Gastroesophageal sphincter (tissue), 4 donors: ENCODE measurements around the gene FAM193B. TPM values are rescaled to one million over a fixed set of nuclear protein-coding genes. Genes with fewer than 3 reads are reported as not detected.

Source experiments
- ATAC-seq: fragments of 150-250 bp; one replicate; pipeline ENCODE4 v1.9.1; 2016; ENCODE audit warnings: mild to moderate bottlenecking, moderate library complexity
- H3K27ac ChIP-seq, 4 donors: fragments of 200-600 bp; sonication (generic) in 3 of 4; 1 replicate in 3 of 4; 2 replicates in 1 of 4; pipeline ENCODE4 v1.5.1; 2016 to 2019
- H3K27me3 ChIP-seq: fragments of 200-600 bp; sonication (generic); one replicate; pipeline ENCODE4 v1.5.1; 2019
- H3K36me3 ChIP-seq, 2 donors: fragments of 200-600 bp; sonication (generic); one replicate each; pipeline ENCODE4 v1.5.1; 2019; ENCODE audit warnings: control low read depth in 1 of 2
- H3K4me1 ChIP-seq, 3 donors: fragments of 200-600 bp; sonication (generic); 1 replicate in 2 of 3; 2 replicates in 1 of 3; pipeline ENCODE4 v1.5.1; 2016 to 2019; ENCODE audit warnings: control low read depth in 2 of 3
- H3K4me3 ChIP-seq, 2 donors: fragments of 200-600 bp; sonication (generic); one replicate each; pipeline ENCODE4 v1.5.1; 2019; ENCODE audit warnings: mild to moderate bottlenecking in 1 of 2, moderate library complexity in 1 of 2
- H3K9me3 ChIP-seq, 3 donors: fragments of 200-600 bp; sonication (generic); one replicate each; pipeline ENCODE4 v1.5.1; 2017 to 2019; ENCODE audit warnings: control low read depth in 2 of 3
- CTCF ChIP-seq, 4 experiments: fragments of 200-600 bp in 2 of 4; fragments of 450-650 bp in 2 of 4; sonication (generic) in 1 of 4; IDR thresholded peaks; one replicate each; pipeline ENCODE4 v1.5.1; 2017 to 2019; ENCODE audit warnings: antibody characterized with exemption in 4 of 4, mild to moderate bottlenecking in 2 of 4, moderate library complexity in 2 of 4
- EP300 ChIP-seq: sonication (generic); formaldehyde crosslinking; IDR thresholded peaks from one replicate; pipeline ENCODE4 v1.6.1; 2017; ENCODE audit warnings: antibody characterized with exemption, mild to moderate bottlenecking
- POLR2A ChIP-seq, 2 donors: fragments of 450-650 bp; IDR thresholded peaks; one replicate each; pipeline ENCODE4 v1.6.1; 2017; ENCODE audit warnings: antibody characterized with exemption in 2 of 2, mild to moderate bottlenecking in 2 of 2, moderate library complexity in 1 of 2
- POLR2AphosphoS5 ChIP-seq: sonication (generic); formaldehyde crosslinking; IDR thresholded peaks from one replicate; pipeline ENCODE4 v1.6.1; 2017; ENCODE audit warnings: antibody characterized with exemption
- WGBS, 2 donors: methylation state at CpG; one replicate each; pipeline ENCODE4 v1.1.5; 2018; ENCODE audit warnings: low coverage in 1 of 2; 5-methylcytosine and 5-hydroxymethylcytosine counted together
- total RNA-seq, 4 donors: library from RNA; depleted of rRNA; stranded (reverse); fragments of >200 nt; gene quantifications; one replicate each; pipeline ENCODE4 v1.1.0, GENCODE V29; 2016

The FAM193B gene
- total RNA-seq, 4 donors from 2014 or later, result 29.7 to 90.3 (median 44.5) TPM

GRCh38 chr5:177515580-177515979 lies 38.8 kb downstream of the FAM193B start:
- ATAC-seq, result no peak

GRCh38 chr5:177514541-177514940 lies 39.8 kb downstream of the FAM193B start:
- Histone ChIP-seq H3K9me3 (no peaks in the 10 kb centered on the region), H3K27ac (no peak overlapping the region), H3K4me3 (no peak overlapping the region), H3K4me1 (peaks cover 0 to 39% (median 13%) of the 10 kb centered on the region in 3 donors), H3K27me3 (no peaks in the 10 kb centered on the region), H3K36me3 (peaks cover 0 to 66% of the 10 kb centered on the region in 2 donors)
- TF ChIP-seq POLR2A (IDR thresholded peaks at IDR 0.05) (no peak), POLR2AphosphoS5 (no peak), EP300 (no peak), CTCF (IDR thresholded peaks at IDR 0.05) (no peak)
- no peak for ATAC-seq
- WGBS, 2 donors, result 80% methylated on average over 1 of the region's 11 CpGs; no CpG with 5 or more reads in 1 of the 2 donors

More at GRCh38 chr5:177515580-177515979, 38.8 kb downstream of the FAM193B start:
- Histone ChIP-seq H3K27me3 (no peaks in the 10 kb centered on the region), H3K4me3 (peak overlapping the region in 1 of 2 donors; percentile 91), H3K36me3 (peaks cover 0 to 69% of the 10 kb centered on the region in 2 donors), H3K9me3 (no peaks in the 10 kb centered on the region), H3K4me1 (peaks cover 0 to 43% (median 13%) of the 10 kb centered on the region in 3 donors), H3K27ac (no peak overlapping the region)
- WGBS, 2 donors, result 63% methylated on average over 2 of the region's 7 CpGs; no CpG with 5 or more reads in 1 of the 2 donors
- no peak for TF ChIP-seq POLR2AphosphoS5
- TF ChIP-seq POLR2A (IDR thresholded peaks at IDR 0.05), result no peak
- TF ChIP-seq CTCF (IDR thresholded peaks at IDR 0.05), result no peak
- TF ChIP-seq EP300, result no peak

GRCh38 chr5:177513500-177513899 lies 40.9 kb downstream of the FAM193B start:
- Histone ChIP-seq H3K27ac (no peak overlapping the region), H3K36me3 (peaks cover 0 to 61% of the 10 kb centered on the region in 2 donors), H3K4me3 (no peak overlapping the region), H3K27me3 (no peaks in the 10 kb centered on the region), H3K4me1 (peaks cover 0 to 31% (median 13%) of the 10 kb centered on the region in 3 donors), H3K9me3 (no peaks in the 10 kb centered on the region)
- ATAC-seq, result no peak
- 100% methylated on average over 8 of the region's 15 CpGs; no CpG with 5 or more reads in 1 of the 2 donors for WGBS, 2 donors
- TF ChIP-seq CTCF (IDR thresholded peaks at IDR 0.05) (no peak), EP300 (no peak), POLR2AphosphoS5 (no peak), POLR2A (IDR thresholded peaks at IDR 0.05) (no peak)

- TF ChIP-seq EP300, result no peak
- TF ChIP-seq POLR2AphosphoS5, result no peak
- no peak for TF ChIP-seq POLR2A (IDR thresholded peaks at IDR 0.05)
- TF ChIP-seq CTCF (IDR thresholded peaks at IDR 0.05), result no peak
- WGBS, 2 donors, result no CpG with 5 or more reads among the region's 16 CpGs
Observed at GRCh38 chr5:177512736-177513380, 41.5 kb downstream of the FAM193B start.

More at GRCh38 chr5:177512736-177513380, 41.5 kb downstream of the FAM193B start:
- H3K27ac ChIP-seq, result no peak overlapping the region
- H3K9me3 ChIP-seq, result no peaks in the 10 kb centered on the region
- H3K27me3 ChIP-seq, result no peaks in the 10 kb centered on the region
- H3K4me3 ChIP-seq, result no peak overlapping the region
- no peak for ATAC-seq
- peaks cover 0 to 61% of the 10 kb centered on the region in 2 donors for H3K36me3 ChIP-seq
- H3K4me1 ChIP-seq, result peaks cover 0 to 31% (median 13%) of the 10 kb centered on the region in 3 donors
